ENCODE results near the gene SOS2.

GRCh38 chr14:50247245-50247644 lies 15.9 kb upstream of the SOS2 start:
- TF ChIP-seq CTCF (IDR thresholded peaks at IDR 0.05) (no peak), POLR2A (IDR thresholded peaks at IDR 0.05) (no peak)
